GM12873 (cell line): Measurements from ENCODE around the gene KLF15.

Experiments used
- CTCF ChIP-seq: IDR thresholded peaks from 2 replicates; pipeline ENCODE4 v1.5.1; 2012; ENCODE audit warnings: low read depth, mild to moderate bottlenecking, moderate library complexity, low read length, control low read depth; ENCODE audit not compliant: insufficient read depth; ENCODE audit errors: missing control alignments

Gene KLF15

DNA sequence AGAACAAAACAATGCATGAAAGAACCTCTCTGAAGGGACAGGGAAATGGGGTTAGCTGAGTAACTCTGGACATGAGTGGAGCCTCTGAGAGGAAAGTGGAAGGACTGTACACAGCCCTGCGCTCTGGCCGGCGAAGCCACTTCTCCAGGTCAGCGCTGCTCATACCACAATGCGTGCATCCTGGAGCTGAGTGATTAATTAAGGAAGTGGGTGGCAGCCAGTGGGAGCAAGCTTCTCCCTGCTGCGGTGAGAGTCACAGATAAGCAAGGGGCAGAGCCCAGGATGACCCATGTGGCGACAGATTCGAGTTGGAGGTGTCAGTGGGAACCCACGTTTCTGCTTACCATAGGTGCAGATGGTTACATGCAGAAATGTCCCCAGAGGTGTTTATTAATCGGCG lies 48.0 kb downstream of the KLF15 start:
- no peak for TF ChIP-seq CTCF

GRCh38 chr3:126308394-126309125 lies 48.6 kb downstream of the KLF15 start:
- TF ChIP-seq CTCF = no peak

DNA sequence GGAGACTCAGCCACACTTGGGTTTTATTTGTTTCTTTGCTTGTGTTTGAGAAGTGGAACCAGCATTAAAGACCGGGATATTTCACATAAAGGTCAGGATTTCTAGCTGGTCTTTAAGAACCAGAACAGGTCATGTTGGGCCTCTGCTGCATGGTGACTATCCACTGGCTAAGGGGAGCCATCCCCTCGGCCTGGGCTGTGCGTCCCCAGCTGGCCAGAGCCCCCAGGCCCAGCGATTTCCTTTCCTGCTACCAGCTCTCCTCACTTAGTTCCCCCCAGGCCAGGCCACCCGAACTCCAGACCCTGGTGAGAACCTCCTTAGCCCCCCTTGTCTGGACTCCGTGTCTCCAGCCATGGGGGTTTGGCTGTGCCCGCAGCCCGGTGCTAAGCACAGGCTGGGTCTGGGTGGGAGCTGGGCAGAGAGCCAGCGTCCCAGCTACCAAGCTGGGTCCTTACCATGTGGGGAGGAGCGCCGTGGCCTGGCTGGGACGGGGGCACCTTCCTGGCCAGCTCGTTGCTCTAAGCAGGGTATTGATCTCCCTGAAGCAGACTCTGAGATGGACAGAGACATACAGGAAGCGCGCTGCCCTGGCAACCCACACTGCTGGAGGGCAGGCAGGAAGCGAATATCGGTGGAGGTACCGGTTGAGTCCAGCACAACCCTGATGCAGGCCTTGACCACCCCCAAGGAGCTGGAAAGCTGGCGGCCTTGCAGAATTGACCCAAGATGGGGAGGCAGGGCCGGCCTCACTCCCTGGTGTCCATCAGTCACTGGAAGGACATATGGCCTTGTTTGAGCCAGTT lies 49.4 kb downstream of the KLF15 start:
- TF ChIP-seq CTCF = no peak

GRCh38 chr3:126306888-126307482 lies 50.2 kb downstream of the KLF15 start:
- TF ChIP-seq CTCF = no peak

DNA sequence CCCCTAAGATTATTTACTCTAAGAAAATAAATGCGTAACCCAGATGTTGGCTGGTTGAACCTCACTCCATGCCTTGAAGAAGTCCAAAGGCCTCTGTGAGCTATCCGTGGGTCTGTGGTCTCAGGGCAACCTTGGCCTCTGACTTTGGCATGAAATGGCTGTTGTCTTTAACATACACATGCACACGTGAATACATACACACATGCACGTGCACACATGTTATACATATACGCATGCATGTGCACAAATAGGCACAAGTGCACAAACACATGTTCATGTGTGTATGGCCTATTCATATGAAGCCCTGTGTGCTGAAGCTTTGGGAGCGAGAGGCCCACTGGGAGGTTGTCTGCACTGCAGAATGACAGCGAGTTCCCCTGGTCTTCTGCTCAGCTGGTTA lies 50.8 kb downstream of the KLF15 start:
- TF ChIP-seq CTCF = no peak

- no peak for TF ChIP-seq CTCF
These were observed 51.8 kb downstream of the KLF15 start for GRCh38 chr3:126305427-126305826.

DNA sequence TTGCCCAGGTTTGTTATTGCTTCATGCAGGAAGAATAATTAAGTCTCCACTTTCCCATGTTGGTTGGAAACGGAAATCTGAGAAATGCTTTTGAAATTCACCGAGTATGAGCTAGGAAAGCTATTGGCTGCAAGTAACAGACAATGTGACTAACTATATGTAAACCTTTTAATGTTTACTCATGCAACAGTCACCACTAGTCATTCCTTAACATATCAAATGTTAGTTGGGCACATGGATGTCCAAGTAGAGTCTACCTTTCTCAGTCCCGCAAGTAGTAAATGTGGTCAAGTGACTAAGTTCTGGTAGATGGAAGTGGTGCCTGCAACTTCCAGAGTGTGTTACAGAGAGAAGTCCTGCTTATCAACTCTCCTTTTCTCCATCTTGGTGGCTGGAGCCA lies 52.5 kb downstream of the KLF15 start:
- no peak for TF ChIP-seq CTCF
